Psoas muscle (tissue), 8 donors: Measurements from ENCODE around the gene METRNL. TPM values are rescaled to one million over a fixed set of nuclear protein-coding genes. Genes with fewer than 3 reads are reported as not detected.

Experiments used
- ATAC-seq, 4 donors: fragments of 200-7000 bp; cut with Tn5 transposase; one replicate each; pipeline ENCODE4 v1.9.1; 2020; ENCODE audit warnings: moderate library complexity in 3 of 4, mild to moderate bottlenecking in 2 of 4
- DNase-seq, 2 donors: peaks; one replicate each; pipeline ENCODE4 v3.0.0-alpha.2; 2020
- H3K27ac ChIP-seq: fragments of 200-600 bp; one replicate; pipeline ENCODE4 v1.8.0; 2022
- H3K27me3 ChIP-seq, 3 donors: fragments of 200-600 bp in 1 of 3; one replicate each; pipeline versions ENCODE4 v1.6.1 to v1.8.0; 2013 to 2022; ENCODE audit warnings: low read length in 2 of 3, mild to moderate bottlenecking in 2 of 3, moderate library complexity in 1 of 3; ENCODE audit not compliant: insufficient read depth in 3 of 3
- H3K36me3 ChIP-seq, 2 donors: fragments of 200-600 bp in 1 of 2; one replicate each; pipeline versions ENCODE4 v1.6.1 to v1.8.0; 2013 to 2022; ENCODE audit warnings: low read depth in 1 of 2, mild to moderate bottlenecking in 1 of 2, moderate library complexity in 1 of 2; ENCODE audit not compliant: insufficient read depth in 1 of 2
- H3K4me1 ChIP-seq: fragments of 200-600 bp; one replicate; pipeline ENCODE4 v1.8.0; 2022
- H3K4me3 ChIP-seq: fragments of 200-600 bp; one replicate; pipeline ENCODE4 v1.8.0; 2022; ENCODE audit warnings: mild to moderate bottlenecking
- H3K9me3 ChIP-seq: fragments of 200-600 bp; one replicate; pipeline ENCODE4 v1.8.0; 2022
- WGBS, 3 donors: extraction: QIAGEN DNeasy Blood & Tissue Kit; methylation state at CpG; one replicate each; pipeline versions ENCODE4 v1.1.6 to v1.1.7; 2013; 5-methylcytosine and 5-hydroxymethylcytosine counted together
- intact Hi-C, 2 donors: fragments of 100-400 bp; cut with DNase I; formaldehyde crosslinking; loops; one replicate each; pipeline versions ENCODE4 v1.11.0 to v1.14.2; 2022
- polyA plus RNA-seq, 3 donors: library from polyadenylated mRNA; stranded (reverse); fragments of 200-250 nt; gene quantifications; one replicate each; pipeline ENCODE4 v1.2.3, GENCODE V29; 2013
- total RNA-seq, 4 donors: library from RNA; stranded (reverse); fragmentation: NEBNext Ultra II Directional in 2 of 4; extraction: Animal tissue kit (Norgen Biotek cat#: 25700) in 2 of 4; gene quantifications; one replicate each; pipeline versions ENCODE4 v1.2.1 to v1.2.4, GENCODE V29; 2021 to 2023
- TF ChIP-seq, protein P1 (sequence below): fragments of 200-600 bp; IDR thresholded peaks from one replicate; pipeline ENCODE4 v1.8.0; 2022; ENCODE audit warnings: antibody characterized with exemption
- donor health status: healthy with polysubstance abuse.
- donor health status: DM: no; HTN: no; CAD: no; lungs with moderate emphysema.
- donor health status: Bipolar disorder and iron deficiency.
- donor health status: healthy.
- donor health status: DM: yes; HTN: yes; CAD: no.
- donor health status: DM: no; HTN: no; CAD: no.
- donor health status: DM: no; HTN: no; CAD: no.
- donor health status: DM: yes; HTN: yes; CAD: no.

The METRNL gene
- total and polyA plus RNA-seq, 7 donors = 6.7 to 81.7 (median 12.1) TPM

DNA sequence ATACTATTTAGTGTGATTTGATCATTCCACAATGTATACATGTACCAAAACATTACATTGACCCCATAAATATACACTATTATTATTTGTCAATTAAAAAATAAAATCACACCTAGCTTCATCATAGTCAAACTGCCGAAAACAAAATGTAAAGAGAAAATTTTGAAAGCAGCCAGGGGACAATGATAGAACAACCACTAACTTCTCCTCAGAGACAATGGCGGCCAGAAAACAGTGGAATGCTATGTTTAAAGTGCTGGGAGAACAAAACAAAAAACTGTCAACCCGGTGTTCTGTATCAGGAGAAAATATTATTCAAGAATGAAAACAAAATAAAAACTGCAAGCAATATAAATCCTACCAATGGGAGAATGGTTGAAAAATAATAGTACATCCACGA, 63.2 kb downstream of the METRNL start:
- TF ChIP-seq, protein P1, sequence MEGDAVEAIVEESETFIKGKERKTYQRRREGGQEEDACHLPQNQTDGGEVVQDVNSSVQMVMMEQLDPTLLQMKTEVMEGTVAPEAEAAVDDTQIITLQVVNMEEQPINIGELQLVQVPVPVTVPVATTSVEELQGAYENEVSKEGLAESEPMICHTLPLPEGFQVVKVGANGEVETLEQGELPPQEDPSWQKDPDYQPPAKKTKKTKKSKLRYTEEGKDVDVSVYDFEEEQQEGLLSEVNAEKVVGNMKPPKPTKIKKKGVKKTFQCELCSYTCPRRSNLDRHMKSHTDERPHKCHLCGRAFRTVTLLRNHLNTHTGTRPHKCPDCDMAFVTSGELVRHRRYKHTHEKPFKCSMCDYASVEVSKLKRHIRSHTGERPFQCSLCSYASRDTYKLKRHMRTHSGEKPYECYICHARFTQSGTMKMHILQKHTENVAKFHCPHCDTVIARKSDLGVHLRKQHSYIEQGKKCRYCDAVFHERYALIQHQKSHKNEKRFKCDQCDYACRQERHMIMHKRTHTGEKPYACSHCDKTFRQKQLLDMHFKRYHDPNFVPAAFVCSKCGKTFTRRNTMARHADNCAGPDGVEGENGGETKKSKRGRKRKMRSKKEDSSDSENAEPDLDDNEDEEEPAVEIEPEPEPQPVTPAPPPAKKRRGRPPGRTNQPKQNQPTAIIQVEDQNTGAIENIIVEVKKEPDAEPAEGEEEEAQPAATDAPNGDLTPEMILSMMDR = no peak
- H3K9me3 ChIP-seq = no peaks in the 10 kb centered on the region
- DNase-seq (no peak), ATAC-seq (no peak)
- intact Hi-C loops = no loop called here
- peaks cover 0 to 28% (median 3%) of the 10 kb centered on the region in 3 donors for H3K27me3 ChIP-seq
- WGBS, 3 donors = 94 to 98% (median 96%) methylated on average over 4 of the region's 4 CpGs
- H3K4me1 ChIP-seq = no peaks in the 10 kb centered on the region
- no peaks in the 10 kb centered on the region for H3K36me3 ChIP-seq
- H3K27ac ChIP-seq = no peak overlapping the region
- no peak overlapping the region for H3K4me3 ChIP-seq

DNA sequence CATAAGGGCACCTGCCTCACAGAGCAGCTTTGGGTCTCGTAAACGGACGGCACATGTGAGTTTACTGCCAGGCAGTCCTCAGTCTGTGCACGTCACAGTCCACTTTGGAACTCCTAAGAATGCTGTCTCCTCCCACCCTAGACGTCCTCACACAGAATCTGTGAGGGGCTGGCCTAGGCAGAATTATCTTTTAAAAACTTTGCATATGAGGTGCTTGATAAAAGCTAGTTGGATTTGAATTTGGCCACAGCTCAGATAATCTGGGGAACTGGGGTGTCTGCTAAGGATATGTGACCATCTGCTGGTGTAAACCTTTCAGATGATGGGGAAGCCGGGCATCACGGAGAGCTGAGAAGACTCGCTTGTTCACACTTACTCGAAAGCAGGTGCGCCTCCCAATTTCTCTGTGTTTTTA, 64.4 kb downstream of the METRNL start:
- Histone ChIP-seq H3K27ac (no peak overlapping the region), H3K4me1 (no peaks in the 10 kb centered on the region), H3K9me3 (no peaks in the 10 kb centered on the region), H3K27me3 (peaks cover 0 to 29% (median 2%) of the 10 kb centered on the region in 3 donors), H3K4me3 (no peak overlapping the region), H3K36me3 (no peaks in the 10 kb centered on the region)
- intact Hi-C loops = no loop called here
- TF ChIP-seq, protein P1 = no peak
- 57 to 78% (median 63%) methylated on average over 10 of the region's 10 CpGs for WGBS, 3 donors
- ATAC-seq = no peak
- no peak for DNase-seq

Other genes with a start within 250 kb of the METRNL start
- 1 to 10 TPM in 3 of 4 donors, not detected in 1; 1.8 to 6.3 (median 2.7) TPM for gene ZNF750, start 239.6 kb upstream of the METRNL start, total RNA-seq
- 1 to 10 TPM in 2 of 3 donors, under 1 TPM in 1; 0.79 to 5.1 (median 1.4) TPM for gene ZNF750, start 239.6 kb upstream of the METRNL start, polyA plus RNA-seq